T47D (cell line): ENCODE data around the gene GNB1L.

Experiments
- DNase-seq, 2 experiments: peaks; one replicate each; pipeline versions ENCODE4 v3.0.0 to v3.0.0-alpha.2; 2011 to 2012; ENCODE audit warnings: low read depth in 1 of 2, low spot score in 1 of 2
- JUND ChIP-seq: IDR thresholded peaks from 2 replicates; pipeline ENCODE4 v1.6.1; 2012; ENCODE audit warnings: low read depth
- in situ Hi-C: cut with HindIII; loops from 2 replicates; pipeline ENCODE4 v1.10.0; 2016; ENCODE audit warnings: low sequenced_read_pairs, low pct_unique_long_range_greater_than_20kb

The GNB1L gene

DNA sequence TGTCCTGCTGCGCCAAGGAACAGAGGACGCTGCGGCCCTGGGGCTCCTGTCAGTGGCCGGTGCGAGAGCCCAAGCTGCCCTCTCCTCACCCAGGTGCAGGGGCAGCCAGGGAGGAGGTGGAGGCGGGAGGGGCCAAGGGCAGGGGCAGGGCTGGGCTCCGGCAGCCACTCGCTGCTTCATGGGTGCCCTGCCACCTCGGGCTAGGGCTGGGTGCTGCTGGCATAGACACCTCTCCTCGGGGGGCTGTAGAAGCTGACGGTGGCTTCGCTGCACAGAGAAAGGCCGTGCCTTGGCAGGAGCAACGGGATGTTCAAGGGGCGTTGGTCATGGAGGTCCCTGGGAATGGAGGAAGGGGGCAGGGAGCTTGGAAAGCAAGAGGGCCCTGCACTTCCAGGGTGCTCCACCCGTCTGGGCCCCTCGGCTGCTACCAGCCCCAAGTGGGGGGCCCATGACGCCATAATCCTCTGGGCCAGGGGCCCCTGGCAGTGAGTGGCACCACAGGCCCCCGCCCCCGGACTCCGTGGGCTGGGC lies 95.7 kb downstream of the GNB1L start:
- DNase-seq = no peak
- in situ Hi-C loops = no loop called here
- TF ChIP-seq JUND = no peak

GRCh38 chr22:19757985-19758895 lies 96.4 kb downstream of the GNB1L start:
- in situ Hi-C loops = no loop called here
- no peak for TF ChIP-seq JUND
- DNase-seq = no peak

DNA sequence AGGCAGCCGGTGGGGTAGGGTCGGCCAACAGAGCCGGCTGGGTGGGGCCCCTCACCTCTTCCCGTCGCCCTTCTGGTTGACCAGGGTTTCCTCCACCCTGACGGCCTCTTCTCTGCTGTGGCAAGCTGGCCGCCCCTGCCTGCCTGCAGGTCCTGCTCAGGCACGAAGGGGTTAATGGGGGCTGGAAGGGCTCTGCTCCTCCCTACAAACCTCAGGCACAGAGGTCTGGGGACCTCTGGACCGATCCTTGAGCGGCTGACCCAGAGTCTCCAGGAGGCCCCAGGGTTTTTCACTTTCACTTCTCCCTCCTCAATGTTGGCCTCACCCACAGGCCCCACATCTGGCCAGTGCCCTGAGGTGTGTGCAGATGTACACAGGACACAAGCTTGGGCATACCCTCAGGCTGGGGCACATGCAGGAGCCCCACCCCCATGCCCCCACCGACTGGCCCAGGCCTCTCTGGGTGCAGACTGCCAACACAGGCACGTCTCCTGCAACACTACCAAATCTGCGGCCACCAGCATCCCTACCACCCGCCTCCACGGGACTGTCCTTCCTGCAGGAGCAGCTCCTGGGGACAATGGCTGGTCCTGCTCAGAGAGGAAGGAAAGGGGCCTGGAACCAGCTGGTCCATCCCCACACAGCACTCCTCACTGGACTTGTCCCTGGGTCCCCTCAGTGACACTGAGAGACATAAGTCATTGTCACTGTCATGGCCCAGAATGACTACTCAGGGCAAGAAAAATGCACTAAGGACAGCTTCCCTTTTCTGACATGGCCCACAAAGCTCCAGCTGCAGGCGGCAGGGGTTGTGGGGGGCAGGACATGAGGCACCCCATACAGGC lies 97.3 kb downstream of the GNB1L start:
- no peak for DNase-seq
- in situ Hi-C loops = no loop called here
- no peak for TF ChIP-seq JUND

GRCh38 chr22:19756288-19757128 lies 98.2 kb downstream of the GNB1L start:
- in situ Hi-C loops = no loop called here
- peak; percentile 82 to 93 for DNase-seq
- TF ChIP-seq JUND = no peak

GRCh38 chr22:19755722-19756287 lies 98.9 kb downstream of the GNB1L start:
- TF ChIP-seq JUND = no peak
- no peak for DNase-seq
- in situ Hi-C loops = no loop called here

GRCh38 chr22:19755145-19755710 lies 99.4 kb downstream of the GNB1L start:
- DNase-seq = no peak
- in situ Hi-C loops = no loop called here
- TF ChIP-seq JUND = no peak

- in situ Hi-C loops = no loop called here
- DNase-seq = no peak
- TF ChIP-seq JUND = no peak
Observed at GRCh38 chr22:19754701-19755144, 100.0 kb downstream of the GNB1L start.

- DNase-seq = no peak
- TF ChIP-seq JUND = no peak
- in situ Hi-C loops = no loop called here
Observed at GRCh38 chr22:19753996-19754700, 100.5 kb downstream of the GNB1L start.

DNA sequence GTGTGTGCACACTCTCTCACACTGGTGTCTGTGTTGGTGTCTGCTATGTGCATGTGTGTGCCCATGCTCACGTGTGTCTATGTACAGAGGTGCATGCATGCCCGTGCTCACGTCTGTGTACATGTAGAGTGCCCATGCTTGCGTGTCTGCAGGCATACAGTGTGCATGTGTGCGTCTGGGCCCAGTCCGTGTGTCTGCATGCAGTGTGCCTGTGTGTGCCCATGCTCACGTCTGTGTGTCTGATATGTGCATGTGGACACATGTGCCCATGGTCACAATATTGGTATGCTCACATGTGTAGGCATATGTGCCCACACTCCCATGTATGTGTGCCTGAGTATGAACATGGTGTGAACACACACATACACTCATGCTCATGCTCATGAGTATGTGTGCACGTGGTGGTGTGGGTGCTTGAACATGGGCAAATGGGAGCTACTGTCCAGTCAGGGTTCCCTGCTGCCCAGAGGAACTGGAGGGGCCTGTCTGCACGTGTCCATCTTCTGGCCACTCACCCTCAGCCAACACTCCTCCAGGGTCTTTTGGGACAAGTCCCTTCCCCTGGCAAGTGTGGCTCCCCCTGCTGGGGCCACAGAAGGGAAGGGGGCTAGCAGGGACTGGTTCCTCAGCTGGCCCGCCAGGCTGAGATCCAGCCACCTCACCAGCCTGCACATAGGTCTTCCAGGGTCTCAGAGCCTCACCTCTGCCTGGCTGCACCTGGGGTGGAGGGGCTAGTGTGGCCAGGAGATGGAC lies 101.4 kb downstream of the GNB1L start:
- in situ Hi-C loops = no loop called here

GRCh38 chr22:19751497-19752245 lies 103.0 kb downstream of the GNB1L start:
- peak in 1 of 2 experiments; percentile 36 for DNase-seq
- TF ChIP-seq JUND = no peak
- in situ Hi-C loops = no loop called here

More for the DNA sequence above, 101.4 kb downstream of the GNB1L start:
- TF ChIP-seq JUND = no peak
- no peak for DNase-seq
